GM20431 (cell line): ENCODE measurements around the gene RNF103.
"Not testable (repeated sequence)": the region's sequence is repeated elsewhere in the genome, so short reads cannot be mapped to it uniquely, and the experiment has no call there.

Experiments used
- in situ Hi-C: fragments of 300-500 bp; cut with MseI, MboI; formaldehyde crosslinking; loops from one replicate; pipeline ENCODE4 v1.15.0; 2020; ENCODE audit warnings: low sequenced_read_pairs; ENCODE audit not compliant: unreplicated experiment

The RNF103 gene, protein sequence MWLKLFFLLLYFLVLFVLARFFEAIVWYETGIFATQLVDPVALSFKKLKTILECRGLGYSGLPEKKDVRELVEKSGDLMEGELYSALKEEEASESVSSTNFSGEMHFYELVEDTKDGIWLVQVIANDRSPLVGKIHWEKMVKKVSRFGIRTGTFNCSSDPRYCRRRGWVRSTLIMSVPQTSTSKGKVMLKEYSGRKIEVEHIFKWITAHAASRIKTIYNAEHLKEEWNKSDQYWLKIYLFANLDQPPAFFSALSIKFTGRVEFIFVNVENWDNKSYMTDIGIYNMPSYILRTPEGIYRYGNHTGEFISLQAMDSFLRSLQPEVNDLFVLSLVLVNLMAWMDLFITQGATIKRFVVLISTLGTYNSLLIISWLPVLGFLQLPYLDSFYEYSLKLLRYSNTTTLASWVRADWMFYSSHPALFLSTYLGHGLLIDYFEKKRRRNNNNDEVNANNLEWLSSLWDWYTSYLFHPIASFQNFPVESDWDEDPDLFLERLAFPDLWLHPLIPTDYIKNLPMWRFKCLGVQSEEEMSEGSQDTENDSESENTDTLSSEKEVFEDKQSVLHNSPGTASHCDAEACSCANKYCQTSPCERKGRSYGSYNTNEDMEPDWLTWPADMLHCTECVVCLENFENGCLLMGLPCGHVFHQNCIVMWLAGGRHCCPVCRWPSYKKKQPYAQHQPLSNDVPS

DNA sequence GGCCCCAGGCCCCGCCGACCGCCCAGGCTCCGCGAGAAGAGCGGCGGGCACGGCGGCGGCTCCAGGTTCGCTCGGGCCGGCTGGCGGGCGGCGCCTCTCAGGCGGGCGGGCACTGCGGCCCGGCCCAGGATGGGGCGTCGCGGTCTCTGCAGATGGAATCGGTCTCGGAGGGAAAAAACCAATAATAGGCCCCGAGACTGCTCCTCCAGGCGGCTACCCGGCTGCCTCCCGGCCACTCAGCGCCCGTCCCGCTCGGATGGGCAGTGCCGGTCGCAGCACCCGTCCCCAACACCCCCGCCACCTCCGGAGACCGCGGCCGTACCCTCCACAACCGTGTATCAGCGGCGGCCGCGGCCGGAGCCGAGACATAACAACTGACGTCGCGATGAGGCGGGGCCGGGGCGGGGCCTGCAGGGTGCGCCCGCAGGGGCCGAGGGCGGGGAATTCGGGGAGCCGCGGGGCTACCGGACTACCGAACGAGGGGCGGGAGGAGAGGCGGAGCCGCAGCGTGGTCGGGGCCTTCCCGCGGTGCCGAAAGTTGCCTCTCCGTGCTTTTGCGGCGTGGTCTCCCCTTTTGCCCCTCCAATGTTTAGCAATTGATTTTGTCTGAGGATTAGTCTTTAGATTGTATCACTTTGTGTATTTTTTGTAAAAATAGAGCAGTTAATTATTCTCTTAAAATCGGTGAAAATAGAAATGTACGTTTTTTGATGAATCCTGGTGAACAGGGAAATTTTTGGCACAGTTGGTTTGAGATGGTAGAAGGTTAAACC lies at the start of gene RNF103:
Gene RNF103, minus strand, starts transcription at position 372 of the 773 bp plus-strand sequence. CDS start 979 bp downstream, outside the sequence.
- in situ Hi-C loops, result no loop called here

DNA sequence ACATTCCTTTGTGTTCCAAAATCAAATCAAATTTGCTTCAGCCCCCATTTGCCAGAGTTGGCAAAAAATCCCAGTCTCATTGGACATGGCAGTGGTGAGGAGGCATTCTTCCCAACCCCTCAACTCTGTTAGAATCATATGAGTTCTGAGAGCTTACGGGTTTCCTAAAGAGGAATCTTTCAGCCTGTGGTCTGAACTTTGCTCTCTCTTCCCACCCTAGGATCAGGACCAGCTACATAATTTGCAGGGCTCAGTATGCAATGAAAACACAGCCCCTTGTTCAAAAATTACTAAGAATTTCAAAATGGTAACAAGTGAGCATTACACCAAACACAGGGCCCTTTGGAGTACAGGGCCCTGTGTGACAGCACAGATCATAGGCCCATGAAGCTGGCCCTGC lies 49.3 kb upstream of the RNF103 start:
- in situ Hi-C loops, result no loop called here

DNA sequence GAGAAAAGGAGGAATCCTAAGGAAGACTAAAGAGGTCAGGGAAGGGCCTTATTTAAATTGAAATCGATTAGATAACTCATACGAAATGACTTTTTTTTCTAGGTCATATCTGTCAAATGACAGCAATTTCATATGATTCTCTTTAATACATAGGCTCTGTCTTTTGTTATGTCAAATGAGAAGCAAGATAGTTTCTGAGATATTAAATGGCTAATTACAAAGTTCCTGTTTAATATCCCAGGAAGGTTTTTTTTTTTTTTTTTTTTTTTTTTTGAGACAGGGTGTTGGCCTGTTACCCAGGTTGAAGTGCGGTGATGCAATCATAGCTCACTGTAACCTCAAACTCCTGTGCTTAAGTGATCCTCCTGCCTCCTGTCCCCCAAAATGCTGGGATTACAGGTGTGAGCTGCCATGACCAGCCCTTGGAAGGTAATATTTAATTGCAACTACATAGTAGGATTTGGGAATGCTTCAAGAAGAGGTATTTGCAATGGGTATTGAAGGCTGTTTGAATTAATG lies 48.4 kb upstream of the RNF103 start:
- in situ Hi-C loops, result no loop called here

- in situ Hi-C loops, result no loop called here
Observed at GRCh38 chr2:86671337-86671981, 47.8 kb upstream of the RNF103 start.

- in situ Hi-C loops, result not testable (repeated sequence)
Observed at GRCh38 chr2:86669323-86669722, 45.7 kb upstream of the RNF103 start.

GRCh38 chr2:86661333-86661732 lies 37.7 kb upstream of the RNF103 start:
- in situ Hi-C loops, result no loop called here

DNA sequence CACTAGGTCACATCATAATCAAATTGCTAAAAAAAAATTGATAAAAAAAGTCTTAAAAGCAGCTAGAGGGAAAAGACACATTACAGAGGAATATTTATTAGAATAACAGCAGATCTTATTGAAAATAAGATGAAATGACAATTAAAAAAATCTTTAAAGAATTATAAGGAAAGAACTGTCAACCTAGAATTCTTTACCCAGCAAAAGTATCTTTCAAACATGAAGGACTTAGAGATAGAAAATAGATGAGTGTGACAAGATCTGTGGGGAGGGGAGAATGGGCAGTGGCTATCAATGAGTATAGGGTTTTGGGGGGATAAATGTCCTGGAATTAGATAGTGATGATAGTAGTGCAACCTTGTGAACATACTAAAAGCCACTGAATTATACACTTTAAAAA lies 26.5 kb upstream of the RNF103 start:
- in situ Hi-C loops, result no loop called here

- in situ Hi-C loops, result no loop called here
Observed at GRCh38 chr2:86649119-86649947, 25.7 kb upstream of the RNF103 start.

GRCh38 chr2:86648681-86649080 lies 25.0 kb upstream of the RNF103 start:
- in situ Hi-C loops, result no loop called here

DNA sequence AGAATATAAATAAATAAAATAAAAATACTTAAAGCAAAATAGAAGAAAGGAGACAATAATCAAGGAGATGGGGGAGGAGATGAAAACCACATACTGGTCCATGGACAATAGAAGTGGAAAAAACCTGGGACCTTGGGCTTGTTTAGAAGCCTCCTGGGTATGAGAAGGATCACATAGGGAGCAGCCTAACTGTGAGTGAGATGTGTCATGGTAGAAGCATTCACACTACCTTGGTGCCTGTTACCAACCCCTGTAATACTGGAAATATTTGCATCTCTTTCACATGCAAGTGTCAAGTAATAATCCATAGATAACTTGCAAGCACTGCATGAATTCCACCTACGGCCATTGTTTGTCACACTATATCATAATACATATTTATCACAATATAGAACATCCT lies 23.2 kb upstream of the RNF103 start:
- in situ Hi-C loops, result no loop called here

- in situ Hi-C loops, result no loop called here
Observed at GRCh38 chr2:86646329-86646728, 22.7 kb upstream of the RNF103 start.

- in situ Hi-C loops, result no loop called here
Observed at GRCh38 chr2:86645752-86646151, 22.1 kb upstream of the RNF103 start.

- in situ Hi-C loops, result no loop called here
Observed at GRCh38 chr2:86638712-86639111, 15.0 kb upstream of the RNF103 start.

DNA sequence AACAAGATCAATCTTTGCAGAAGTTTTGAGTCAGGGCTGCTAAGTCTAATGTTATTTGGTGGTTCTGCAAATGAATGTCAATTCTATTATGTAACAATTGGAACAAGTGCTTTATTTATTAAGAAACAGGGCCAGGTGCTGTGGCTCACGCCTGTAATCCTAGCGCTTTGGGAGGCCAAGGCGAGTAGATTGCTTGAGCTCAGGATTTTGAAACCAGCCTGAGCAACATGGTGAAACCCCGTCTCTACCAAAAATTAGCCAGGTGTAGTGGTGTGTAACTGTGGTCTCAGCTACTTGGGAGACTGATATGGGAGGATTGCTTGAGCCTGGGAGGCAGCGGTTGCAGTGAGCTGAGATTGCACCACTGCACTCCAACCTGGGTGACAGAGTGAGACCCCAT lies 13.2 kb upstream of the RNF103 start:
- in situ Hi-C loops, result no loop called here

DNA sequence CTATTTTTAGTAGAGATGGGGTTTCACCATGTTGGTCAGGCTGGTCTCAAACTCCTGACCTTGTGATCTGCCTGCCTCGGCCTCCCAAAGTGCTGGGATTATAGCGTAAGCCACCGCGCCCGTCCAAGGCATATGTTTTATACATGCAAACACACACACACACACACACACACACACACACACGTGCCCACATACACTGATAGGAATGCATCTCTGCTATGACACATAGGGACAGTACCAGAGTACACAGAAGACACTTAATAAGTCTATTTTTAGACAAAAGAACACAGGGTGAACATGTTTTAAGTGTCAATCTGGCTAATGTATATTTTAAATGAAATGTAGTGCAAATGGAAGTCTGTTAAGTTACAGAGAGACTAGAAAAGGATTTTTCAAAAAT lies 10.7 kb upstream of the RNF103 start:
- in situ Hi-C loops, result no loop called here

DNA sequence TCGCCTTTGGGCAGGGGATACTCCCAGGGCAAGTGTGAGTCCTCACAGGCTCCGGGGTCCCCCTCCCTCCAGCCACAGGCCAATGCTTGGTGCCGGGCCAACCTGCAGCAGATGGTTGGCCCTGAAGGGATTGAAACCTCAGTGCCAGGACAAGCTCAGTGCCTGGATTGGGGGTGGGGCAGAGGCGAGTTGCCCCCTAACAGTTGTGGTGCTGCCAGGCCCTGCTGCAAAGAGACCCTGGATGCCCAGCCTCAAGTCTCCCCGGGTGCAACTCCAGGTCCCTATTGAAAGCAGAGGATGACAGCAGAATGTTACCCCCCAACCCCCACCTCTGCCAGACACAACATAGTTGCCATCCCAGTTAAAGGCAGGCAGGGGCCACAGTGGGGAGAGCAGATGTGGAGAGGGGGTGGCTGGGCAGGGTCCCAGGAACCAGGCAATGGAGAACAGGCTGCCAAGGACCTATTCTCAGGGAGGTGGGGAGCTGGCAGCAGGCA lies 9.5 kb upstream of the RNF103 start:
- in situ Hi-C loops, result no loop called here

GRCh38 chr2:86632672-86633071 lies 9.0 kb upstream of the RNF103 start:
- in situ Hi-C loops, result no loop called here

DNA sequence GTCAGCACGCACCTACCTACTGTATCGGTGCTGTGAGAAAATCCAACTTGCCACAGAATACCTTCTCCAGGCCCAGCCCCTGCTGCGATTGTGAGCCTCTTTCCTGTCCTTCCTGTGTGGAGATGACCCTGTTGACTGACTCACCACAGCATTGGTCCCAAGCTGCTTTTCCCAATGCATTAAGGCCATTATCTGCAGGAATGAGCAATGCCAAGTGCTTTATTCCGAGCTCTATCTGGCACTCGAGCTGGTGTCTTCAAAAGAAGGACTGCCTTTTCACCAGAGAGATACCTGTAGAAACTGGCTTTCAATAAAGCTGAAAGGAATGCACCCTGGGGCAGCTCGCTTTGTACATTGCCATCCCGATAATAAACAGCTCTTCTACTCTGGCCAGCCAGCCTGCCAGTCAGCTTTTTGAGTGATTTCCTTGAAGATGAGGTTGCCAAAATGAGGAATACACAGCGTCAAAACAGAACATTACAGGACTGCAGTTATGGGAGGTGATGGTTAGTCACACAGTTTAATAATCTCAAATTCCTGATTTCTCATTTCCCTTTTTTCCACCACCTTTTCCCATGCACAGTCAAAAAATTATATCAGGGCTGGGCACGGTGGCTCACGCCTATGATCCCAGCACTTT lies 8.3 kb upstream of the RNF103 start:
- in situ Hi-C loops, result no loop called here

- in situ Hi-C loops, result no loop called here
Observed at GRCh38 chr2:86628091-86628522, 4.4 kb upstream of the RNF103 start.
